Panc1 (cell line): ENCODE measurements around the gene TBC1D12. TPM values are rescaled to one million over a fixed set of nuclear protein-coding genes. Genes with fewer than 3 reads are reported as not detected.

Source experiments
- ATAC-seq: fragments of 200-7000 bp; cut with Tn5 transposase; 2 replicates; pipeline ENCODE4 v1.9.1; 2020; ENCODE audit warnings: mild to moderate bottlenecking, moderate library complexity
- BruUV-seq: library from RNA; stranded (reverse); fragments of 400-500 nt; replicated peaks from 2 replicates; lab custom pipeline; 2021; lab: Mats Ljungman, UMichigan
- CTCF ChIA-PET: fragments of 300-600 bp; sonication (Branson Sonifier 250); formaldehyde crosslinking; loops from one replicate; lab custom pipeline; 2022; ENCODE audit warnings: antibody characterized with exemption; lab: Charles Lee
- POLR2A ChIA-PET: fragments of 300-600 bp; sonication (Branson Sonifier 250); formaldehyde crosslinking; loops from one replicate; lab custom pipeline; 2022; ENCODE audit warnings: antibody characterized with exemption; lab: Charles Lee
- DNase-seq: peaks from one replicate; pipeline ENCODE4 v3.0.0-alpha.2; 2010; ENCODE audit warnings: low read depth, low spot score
- H3K27ac ChIP-seq: 2 replicates; pipeline ENCODE4 v1.5.1; 2011; ENCODE audit warnings: mild to moderate bottlenecking, low read length, inconsistent platforms
- H3K27me3 ChIP-seq: fragments of 200-500 bp; sonication (Bioruptor generic); 2 replicates; pipeline ENCODE4 v1.6.0; 2014; ENCODE audit warnings: low read length, inconsistent platforms; ENCODE audit not compliant: control insufficient read depth, insufficient read depth
- H3K36me3 ChIP-seq: fragments of 200-500 bp; sonication (Bioruptor generic); 2 replicates; pipeline ENCODE4 v1.5.1; 2014; ENCODE audit warnings: inconsistent platforms, mild to moderate bottlenecking, low read length, moderate library complexity; ENCODE audit not compliant: control insufficient read depth, insufficient read depth
- H3K4me1 ChIP-seq: 2 replicates; pipeline ENCODE4 v1.5.1; 2011; ENCODE audit warnings: inconsistent platforms, mild to moderate bottlenecking, low read length, moderate library complexity; ENCODE audit not compliant: control insufficient read depth, insufficient read depth
- H3K4me3 ChIP-seq, 2 experiments: 2 replicates each; pipeline ENCODE4 v1.5.1; 2011 to 2012; ENCODE audit warnings: low read depth in 2 of 2, low read length in 2 of 2, mild to moderate bottlenecking in 2 of 2, inconsistent platforms in 1 of 2, moderate library complexity in 1 of 2
- H3K9me3 ChIP-seq: fragments of 200-500 bp; sonication (Bioruptor generic); 2 replicates; pipeline ENCODE4 v1.5.1; 2014; ENCODE audit warnings: low read depth, mild to moderate bottlenecking, inconsistent platforms, low read length, moderate library complexity; ENCODE audit not compliant: control insufficient read depth, insufficient read depth
- POLR2AphosphoS5 ChIP-seq: IDR thresholded peaks from 2 replicates; pipeline ENCODE4 v1.6.1; 2012; ENCODE audit warnings: mild to moderate bottlenecking, low read depth, low read length, moderate library complexity
- SIN3A ChIP-seq: IDR thresholded peaks from 2 replicates; pipeline ENCODE4 v1.6.1; 2012; ENCODE audit warnings: low read depth, mild to moderate bottlenecking, low read length, moderate library complexity, borderline replicate concordance; ENCODE audit not compliant: insufficient read depth
- TCF7L2 ChIP-seq: IDR thresholded peaks from 2 replicates; pipeline ENCODE4 v1.6.1; 2011; ENCODE audit warnings: mild to moderate bottlenecking, low read depth, low read length, inconsistent platforms
- in situ Hi-C: cut with HindIII; loops from 2 replicates; pipeline ENCODE4 v1.10.0; 2016; ENCODE audit warnings: low sequenced_read_pairs, low pct_unique_long_range_greater_than_20kb
- intact Hi-C: fragments of 100-400 bp; cut with micrococcal nuclease; formaldehyde crosslinking; loops from one replicate; pipeline ENCODE4 v1.10.0; 2022; ENCODE audit not compliant: unreplicated experiment
- total RNA-seq: library from RNA; stranded (reverse); gene quantifications from one replicate; pipeline ENCODE4 v1.2.1, GENCODE V29; 2021; ENCODE audit not compliant: unreplicated experiment
- TF ChIP-seq, protein P1 (sequence below): fragments of 450-650 bp; IDR thresholded peaks from 2 replicates; pipeline ENCODE4 v1.5.1; 2017; ENCODE audit warnings: mild to moderate bottlenecking
- TF ChIP-seq, protein P2 (sequence below), 2 experiments: IDR thresholded peaks; 2 replicates each; pipeline ENCODE4 v1.6.1; 2011 to 2012; ENCODE audit warnings: low read depth in 2 of 2, control low read depth in 1 of 2, low read length in 1 of 2, mild to moderate bottlenecking in 1 of 2, moderate library complexity in 1 of 2; ENCODE audit not compliant: insufficient read depth in 1 of 2

Gene TBC1D12
- total RNA-seq, 1 experiment from 2014 or later = 23.7 TPM

DNA sequence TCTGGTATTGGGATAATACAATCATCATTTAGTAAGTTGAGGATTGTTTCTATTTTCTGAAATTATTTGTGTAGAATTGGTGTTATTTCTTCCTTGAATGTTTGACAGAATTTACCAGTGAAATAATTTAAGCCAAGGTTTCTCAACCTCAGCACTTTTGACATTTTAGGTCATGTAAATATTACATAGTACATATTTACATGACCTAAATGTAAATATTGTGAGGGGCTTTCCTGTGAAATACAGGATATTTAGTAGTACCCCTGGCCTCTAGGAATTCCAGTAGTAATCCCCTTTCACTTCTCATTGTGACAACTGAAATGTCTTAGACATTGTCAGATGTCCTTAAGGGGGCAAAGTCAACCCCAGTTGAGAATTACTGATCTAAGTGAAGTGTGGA lies 59.8 kb downstream of the TBC1D12 start:
- TF ChIP-seq POLR2AphosphoS5 = no peak
- no peak for TF ChIP-seq TCF7L2
- TF ChIP-seq, protein P1, sequence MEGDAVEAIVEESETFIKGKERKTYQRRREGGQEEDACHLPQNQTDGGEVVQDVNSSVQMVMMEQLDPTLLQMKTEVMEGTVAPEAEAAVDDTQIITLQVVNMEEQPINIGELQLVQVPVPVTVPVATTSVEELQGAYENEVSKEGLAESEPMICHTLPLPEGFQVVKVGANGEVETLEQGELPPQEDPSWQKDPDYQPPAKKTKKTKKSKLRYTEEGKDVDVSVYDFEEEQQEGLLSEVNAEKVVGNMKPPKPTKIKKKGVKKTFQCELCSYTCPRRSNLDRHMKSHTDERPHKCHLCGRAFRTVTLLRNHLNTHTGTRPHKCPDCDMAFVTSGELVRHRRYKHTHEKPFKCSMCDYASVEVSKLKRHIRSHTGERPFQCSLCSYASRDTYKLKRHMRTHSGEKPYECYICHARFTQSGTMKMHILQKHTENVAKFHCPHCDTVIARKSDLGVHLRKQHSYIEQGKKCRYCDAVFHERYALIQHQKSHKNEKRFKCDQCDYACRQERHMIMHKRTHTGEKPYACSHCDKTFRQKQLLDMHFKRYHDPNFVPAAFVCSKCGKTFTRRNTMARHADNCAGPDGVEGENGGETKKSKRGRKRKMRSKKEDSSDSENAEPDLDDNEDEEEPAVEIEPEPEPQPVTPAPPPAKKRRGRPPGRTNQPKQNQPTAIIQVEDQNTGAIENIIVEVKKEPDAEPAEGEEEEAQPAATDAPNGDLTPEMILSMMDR = no peak; the same call in 1 of the 2 replicates
- TF ChIP-seq, protein P2, sequence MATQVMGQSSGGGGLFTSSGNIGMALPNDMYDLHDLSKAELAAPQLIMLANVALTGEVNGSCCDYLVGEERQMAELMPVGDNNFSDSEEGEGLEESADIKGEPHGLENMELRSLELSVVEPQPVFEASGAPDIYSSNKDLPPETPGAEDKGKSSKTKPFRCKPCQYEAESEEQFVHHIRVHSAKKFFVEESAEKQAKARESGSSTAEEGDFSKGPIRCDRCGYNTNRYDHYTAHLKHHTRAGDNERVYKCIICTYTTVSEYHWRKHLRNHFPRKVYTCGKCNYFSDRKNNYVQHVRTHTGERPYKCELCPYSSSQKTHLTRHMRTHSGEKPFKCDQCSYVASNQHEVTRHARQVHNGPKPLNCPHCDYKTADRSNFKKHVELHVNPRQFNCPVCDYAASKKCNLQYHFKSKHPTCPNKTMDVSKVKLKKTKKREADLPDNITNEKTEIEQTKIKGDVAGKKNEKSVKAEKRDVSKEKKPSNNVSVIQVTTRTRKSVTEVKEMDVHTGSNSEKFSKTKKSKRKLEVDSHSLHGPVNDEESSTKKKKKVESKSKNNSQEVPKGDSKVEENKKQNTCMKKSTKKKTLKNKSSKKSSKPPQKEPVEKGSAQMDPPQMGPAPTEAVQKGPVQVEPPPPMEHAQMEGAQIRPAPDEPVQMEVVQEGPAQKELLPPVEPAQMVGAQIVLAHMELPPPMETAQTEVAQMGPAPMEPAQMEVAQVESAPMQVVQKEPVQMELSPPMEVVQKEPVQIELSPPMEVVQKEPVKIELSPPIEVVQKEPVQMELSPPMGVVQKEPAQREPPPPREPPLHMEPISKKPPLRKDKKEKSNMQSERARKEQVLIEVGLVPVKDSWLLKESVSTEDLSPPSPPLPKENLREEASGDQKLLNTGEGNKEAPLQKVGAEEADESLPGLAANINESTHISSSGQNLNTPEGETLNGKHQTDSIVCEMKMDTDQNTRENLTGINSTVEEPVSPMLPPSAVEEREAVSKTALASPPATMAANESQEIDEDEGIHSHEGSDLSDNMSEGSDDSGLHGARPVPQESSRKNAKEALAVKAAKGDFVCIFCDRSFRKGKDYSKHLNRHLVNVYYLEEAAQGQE (IDR thresholded peaks at IDR 0.05; ENCODE audit: insufficient read depth in 1 of 2, low read depth in 2 of 2, low read length in 1 of 2) = no peak
- TF ChIP-seq SIN3A = no peak
- in situ Hi-C loops = no loop called here
- H3K27ac ChIP-seq = no peak overlapping the region
- H3K4me3 ChIP-seq = no peak overlapping the region
- no peak for DNase-seq
- intact Hi-C loops = no loop called here
- ChIA-PET CTCF (no interaction called here), POLR2A (no interaction called here)
- no peaks in the 10 kb centered on the region for H3K36me3 ChIP-seq
- no peak for ATAC-seq
- H3K4me1 ChIP-seq = no peaks in the 10 kb centered on the region
- no peaks in the 10 kb centered on the region for H3K27me3 ChIP-seq
- H3K9me3 ChIP-seq = no peaks in the 10 kb centered on the region
- no TSS peak for BruUV-seq

DNA sequence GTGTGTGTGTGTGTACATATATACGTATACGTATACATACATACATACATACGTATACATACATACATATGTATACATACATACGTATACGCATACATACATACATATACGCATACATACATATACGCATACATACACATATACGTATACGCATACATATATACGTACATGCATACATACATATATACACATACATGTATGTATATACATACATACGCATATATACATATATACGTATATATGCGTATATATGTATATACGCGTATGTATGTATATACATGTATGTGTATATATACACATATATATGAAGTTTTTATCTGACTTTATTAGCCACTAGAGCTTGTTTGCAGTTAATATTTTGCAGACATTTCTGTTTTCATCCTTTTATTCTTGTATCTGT lies 63.3 kb downstream of the TBC1D12 start:
- CTCF ChIA-PET = no interaction called here
- no TSS peak for BruUV-seq

More for the DNA sequence above, 63.3 kb downstream of the TBC1D12 start:
- in situ Hi-C loops (no loop called here), intact Hi-C loops (no loop called here)
- Histone ChIP-seq H3K4me3 (no peak overlapping the region), H3K4me1 (no peaks in the 10 kb centered on the region), H3K27ac (no peak overlapping the region), H3K27me3 (no peaks in the 10 kb centered on the region), H3K36me3 (no peaks in the 10 kb centered on the region), H3K9me3 (no peaks in the 10 kb centered on the region)
- DNase-seq = no peak
- TF ChIP-seq, protein P2 (IDR thresholded peaks at IDR 0.05; ENCODE audit: insufficient read depth in 1 of 2, low read depth in 2 of 2, low read length in 1 of 2) = no peak
- TF ChIP-seq POLR2AphosphoS5 (no peak), SIN3A (no peak), TCF7L2 (no peak)
- TF ChIP-seq, protein P1 = no peak
- ATAC-seq = no peak
- POLR2A ChIA-PET = no interaction called here
